ENCODE measurements around the gene ABCC6. TPM values are rescaled to one million over a fixed set of nuclear protein-coding genes. Genes with fewer than 3 reads are reported as not detected.
"Not testable (repeated sequence)": the region's sequence is repeated elsewhere in the genome, so short reads cannot be mapped to it uniquely, and the experiment has no call there.

ABCC6 gene
- total RNA-seq, 5 donors from 2014 or later (not counting 1 experiment from before 2014, with no cell fraction given) = 0.12 TPM; not detected in 4

GRCh38 chr16:16232692-16233061, 9.4 kb upstream of the ABCC6 start:
- ATAC-seq (replicated peaks in 1 of 4) = peak in 3 of 4 experiments; percentile 43 to 48 (median 44)

GRCh38 chr16:16223662-16224241, 458 bp upstream of the ABCC6 start:
- H3K9me3 Mint-ChIP-seq; H3K27ac Mint-ChIP-seq; CTCF ChIA-PET; H3K36me3 ChIP-seq (ENCODE audit: control insufficient read depth in 2 of 2, extremely low read depth in 1 of 2, insufficient read depth in 1 of 2, low read length in 1 of 2); H3K4me1 ChIP-seq (ENCODE audit: control insufficient read depth in 1 of 2, extremely low read depth in 1 of 2, insufficient read depth in 2 of 2, low read length in 2 of 2); H3K27ac ChIP-seq (ENCODE audit: low read length); H3K27me3 ChIP-seq (replicated peaks in 1 of 2; ENCODE audit: control insufficient read depth in 2 of 2, extremely low read depth in 1 of 2, insufficient read depth in 2 of 2, low read length in 1 of 2); H3K4me3 ChIP-seq (ENCODE audit: control insufficient read depth in 1 of 2, extremely low read depth in 1 of 2, low read length in 1 of 2); DNase-seq; H3K4me3 Mint-ChIP-seq; H3K4me1 Mint-ChIP-seq; H3K27me3 Mint-ChIP-seq; POLR2A ChIA-PET; H3K9me3 ChIP-seq; H3K36me3 Mint-ChIP-seq: not testable (repeated sequence)
- peak in 2 of 4 experiments; percentile 26 to 42 for ATAC-seq (replicated peaks in 1 of 4)
- no CpG with 5 or more reads among the region's 24 CpGs for WGBS (ENCODE audit: insufficient coverage)

More at GRCh38 chr16:16232692-16233061, 9.4 kb upstream of the ABCC6 start:
- H3K36me3 ChIP-seq (ENCODE audit: control insufficient read depth in 2 of 2, extremely low read depth in 1 of 2, insufficient read depth in 1 of 2, low read length in 1 of 2); DNase-seq; H3K27me3 Mint-ChIP-seq; H3K27ac ChIP-seq (ENCODE audit: low read length); CTCF ChIA-PET; H3K27ac Mint-ChIP-seq; H3K36me3 Mint-ChIP-seq; POLR2A ChIA-PET; H3K27me3 ChIP-seq (replicated peaks in 1 of 2; ENCODE audit: control insufficient read depth in 2 of 2, extremely low read depth in 1 of 2, insufficient read depth in 2 of 2, low read length in 1 of 2); H3K4me1 Mint-ChIP-seq; H3K4me1 ChIP-seq (ENCODE audit: control insufficient read depth in 1 of 2, extremely low read depth in 1 of 2, insufficient read depth in 2 of 2, low read length in 2 of 2); H3K9me3 Mint-ChIP-seq; H3K9me3 ChIP-seq; H3K4me3 ChIP-seq (ENCODE audit: control insufficient read depth in 1 of 2, extremely low read depth in 1 of 2, low read length in 1 of 2): not testable (repeated sequence)
- WGBS (ENCODE audit: insufficient coverage) = no CpG with 5 or more reads among the region's 39 CpGs
- H3K4me3 Mint-ChIP-seq = peak overlapping the region in 1 of 3 donors; percentile 72

DNA sequence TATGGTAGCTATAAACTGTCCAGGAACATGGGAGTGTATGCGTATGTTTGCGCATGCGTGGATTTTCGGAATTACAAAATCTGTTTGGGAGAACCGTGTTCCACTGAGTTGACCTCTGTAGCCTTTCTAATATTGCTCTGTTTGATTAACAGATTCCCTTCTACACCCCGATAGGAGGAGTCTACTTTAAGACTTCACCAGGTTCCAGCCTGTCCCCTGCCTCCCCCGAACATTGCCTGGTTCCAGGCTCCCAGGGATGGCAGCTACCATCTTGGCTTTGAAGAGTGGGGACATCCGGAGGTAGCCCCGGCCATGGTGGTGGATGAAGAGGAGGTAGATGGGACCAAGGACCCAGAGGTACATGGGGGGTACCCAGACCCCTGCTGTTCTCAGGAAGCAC, 1.9 kb downstream of the ABCC6 start:
- POLR2A ChIA-PET; DNase-seq; ATAC-seq (replicated peaks in 1 of 4); H3K9me3 Mint-ChIP-seq; H3K4me1 Mint-ChIP-seq; H3K4me1 ChIP-seq (ENCODE audit: control insufficient read depth in 1 of 2, extremely low read depth in 1 of 2, insufficient read depth in 2 of 2, low read length in 2 of 2); CTCF ChIA-PET; H3K36me3 ChIP-seq (ENCODE audit: control insufficient read depth in 2 of 2, extremely low read depth in 1 of 2, insufficient read depth in 1 of 2, low read length in 1 of 2); H3K4me3 Mint-ChIP-seq; H3K27ac ChIP-seq (ENCODE audit: low read length); H3K9me3 ChIP-seq; H3K4me3 ChIP-seq (ENCODE audit: control insufficient read depth in 1 of 2, extremely low read depth in 1 of 2, low read length in 1 of 2); H3K27ac Mint-ChIP-seq; H3K36me3 Mint-ChIP-seq; H3K27me3 ChIP-seq (replicated peaks in 1 of 2; ENCODE audit: control insufficient read depth in 2 of 2, extremely low read depth in 1 of 2, insufficient read depth in 2 of 2, low read length in 1 of 2); H3K27me3 Mint-ChIP-seq: not testable (repeated sequence)
- WGBS (ENCODE audit: insufficient coverage) = no CpG with 5 or more reads among the region's 9 CpGs

GRCh38 chr16:16220449-16220848, 2.8 kb downstream of the ABCC6 start:
- H3K4me1 Mint-ChIP-seq; H3K27ac ChIP-seq (ENCODE audit: low read length); H3K4me1 ChIP-seq (ENCODE audit: control insufficient read depth in 1 of 2, extremely low read depth in 1 of 2, insufficient read depth in 2 of 2, low read length in 2 of 2); ATAC-seq (replicated peaks in 1 of 4); H3K36me3 Mint-ChIP-seq; H3K27me3 ChIP-seq (replicated peaks in 1 of 2; ENCODE audit: control insufficient read depth in 2 of 2, extremely low read depth in 1 of 2, insufficient read depth in 2 of 2, low read length in 1 of 2); H3K36me3 ChIP-seq (ENCODE audit: control insufficient read depth in 2 of 2, extremely low read depth in 1 of 2, insufficient read depth in 1 of 2, low read length in 1 of 2); CTCF ChIA-PET; H3K9me3 Mint-ChIP-seq; H3K27ac Mint-ChIP-seq; DNase-seq; H3K9me3 ChIP-seq; POLR2A ChIA-PET; H3K4me3 ChIP-seq (ENCODE audit: control insufficient read depth in 1 of 2, extremely low read depth in 1 of 2, low read length in 1 of 2); H3K4me3 Mint-ChIP-seq; H3K27me3 Mint-ChIP-seq: not testable (repeated sequence)
- no CpG with 5 or more reads among the region's 9 CpGs for WGBS (ENCODE audit: insufficient coverage)

- ATAC-seq (replicated peaks in 1 of 4); H3K9me3 ChIP-seq; H3K36me3 Mint-ChIP-seq; H3K9me3 Mint-ChIP-seq; DNase-seq; H3K36me3 ChIP-seq (ENCODE audit: control insufficient read depth in 2 of 2, extremely low read depth in 1 of 2, insufficient read depth in 1 of 2, low read length in 1 of 2); H3K27ac ChIP-seq (ENCODE audit: low read length); H3K27me3 Mint-ChIP-seq; H3K27me3 ChIP-seq (replicated peaks in 1 of 2; ENCODE audit: control insufficient read depth in 2 of 2, extremely low read depth in 1 of 2, insufficient read depth in 2 of 2, low read length in 1 of 2); CTCF ChIA-PET; H3K4me1 Mint-ChIP-seq; H3K27ac Mint-ChIP-seq; H3K4me3 ChIP-seq (ENCODE audit: control insufficient read depth in 1 of 2, extremely low read depth in 1 of 2, low read length in 1 of 2); POLR2A ChIA-PET; H3K4me3 Mint-ChIP-seq; H3K4me1 ChIP-seq (ENCODE audit: control insufficient read depth in 1 of 2, extremely low read depth in 1 of 2, insufficient read depth in 2 of 2, low read length in 2 of 2): not testable (repeated sequence)
- no CpG with 5 or more reads among the region's 5 CpGs for WGBS (ENCODE audit: insufficient coverage)
Observed at GRCh38 chr16:16218787-16219186, 4.5 kb downstream of the ABCC6 start.

- H3K36me3 Mint-ChIP-seq; H3K27ac ChIP-seq (ENCODE audit: low read length); H3K4me1 Mint-ChIP-seq; H3K9me3 ChIP-seq; H3K36me3 ChIP-seq (ENCODE audit: control insufficient read depth in 2 of 2, extremely low read depth in 1 of 2, insufficient read depth in 1 of 2, low read length in 1 of 2); H3K4me3 ChIP-seq (ENCODE audit: control insufficient read depth in 1 of 2, extremely low read depth in 1 of 2, low read length in 1 of 2); H3K27me3 ChIP-seq (replicated peaks in 1 of 2; ENCODE audit: control insufficient read depth in 2 of 2, extremely low read depth in 1 of 2, insufficient read depth in 2 of 2, low read length in 1 of 2); CTCF ChIA-PET; ATAC-seq (replicated peaks in 1 of 4); H3K27ac Mint-ChIP-seq; H3K27me3 Mint-ChIP-seq; H3K9me3 Mint-ChIP-seq; POLR2A ChIA-PET; H3K4me1 ChIP-seq (ENCODE audit: control insufficient read depth in 1 of 2, extremely low read depth in 1 of 2, insufficient read depth in 2 of 2, low read length in 2 of 2); H3K4me3 Mint-ChIP-seq; DNase-seq: not testable (repeated sequence)
- WGBS (ENCODE audit: insufficient coverage) = no CpG with 5 or more reads among the region's 5 CpGs
Observed at GRCh38 chr16:16218349-16218748, 4.9 kb downstream of the ABCC6 start.

DNA sequence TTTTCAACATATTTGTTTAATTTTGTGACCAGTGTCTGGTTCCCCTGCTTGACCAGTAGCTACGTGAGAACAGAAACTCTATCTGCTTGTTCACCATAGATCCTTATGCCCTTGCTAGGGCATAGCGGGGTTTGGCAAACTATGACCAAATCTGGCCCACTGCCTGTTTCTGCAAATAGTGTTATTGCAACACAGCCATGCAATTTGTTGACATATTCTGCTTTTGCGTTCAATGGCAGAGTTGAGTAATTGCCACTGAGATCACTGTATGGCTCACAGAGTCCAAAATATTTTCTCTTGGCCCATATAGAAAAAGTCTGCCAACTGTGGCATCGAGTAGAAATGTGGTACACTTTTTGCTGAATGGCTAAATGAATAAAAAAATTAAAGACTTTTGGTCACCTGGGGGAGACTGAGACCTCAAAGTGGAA, 9.4 kb downstream of the ABCC6 start:
- not testable (repeated sequence) for H3K27ac ChIP-seq (ENCODE audit: low read length)

More for the DNA sequence above, 9.4 kb downstream of the ABCC6 start:
- H3K4me1 ChIP-seq (ENCODE audit: control insufficient read depth in 1 of 2, extremely low read depth in 1 of 2, insufficient read depth in 2 of 2, low read length in 2 of 2); H3K27ac Mint-ChIP-seq; H3K36me3 Mint-ChIP-seq; H3K4me3 ChIP-seq (ENCODE audit: control insufficient read depth in 1 of 2, extremely low read depth in 1 of 2, low read length in 1 of 2); H3K36me3 ChIP-seq (ENCODE audit: control insufficient read depth in 2 of 2, extremely low read depth in 1 of 2, insufficient read depth in 1 of 2, low read length in 1 of 2); H3K4me3 Mint-ChIP-seq; POLR2A ChIA-PET; ATAC-seq (replicated peaks in 1 of 4); CTCF ChIA-PET; DNase-seq; H3K9me3 Mint-ChIP-seq; H3K4me1 Mint-ChIP-seq; H3K27me3 ChIP-seq (replicated peaks in 1 of 2; ENCODE audit: control insufficient read depth in 2 of 2, extremely low read depth in 1 of 2, insufficient read depth in 2 of 2, low read length in 1 of 2); H3K9me3 ChIP-seq; H3K27me3 Mint-ChIP-seq: not testable (repeated sequence)
- WGBS (ENCODE audit: insufficient coverage) = no CpG with 5 or more reads among the region's 4 CpGs

All from T-cell (primary cell).